MM.1S (cell line): ENCODE measurements around the gene CPA1.

Source experiments
- DNase-seq: peaks from one replicate; pipeline ENCODE4 v3.0.0-alpha.2; 2015
- H2AFZ ChIP-seq: fragments of 300-600 bp; sonication (generic); 2 replicates; pipeline ENCODE4 v1.6.0; 2016; ENCODE audit warnings: antibody characterized with exemption, low read length
- H3F3A ChIP-seq: fragments of 300-600 bp; sonication (generic); 2 replicates; pipeline ENCODE4 v1.6.1; 2016; ENCODE audit warnings: mild to moderate bottlenecking, antibody characterized with exemption, low read length, moderate library complexity, mixed read lengths; ENCODE audit not compliant: insufficient read depth
- H3K27ac ChIP-seq: fragments of 300-600 bp; sonication (generic); 2 replicates; pipeline ENCODE4 v1.5.1; 2016; ENCODE audit warnings: mild to moderate bottlenecking, low read length
- H3K27me3 ChIP-seq: fragments of 300-600 bp; sonication (generic); replicated peaks from 2 replicates; pipeline ENCODE4 v1.6.0; 2016; ENCODE audit warnings: low read length; ENCODE audit not compliant: insufficient read depth
- H3K36me3 ChIP-seq: fragments of 300-600 bp; sonication (generic); replicated peaks from 2 replicates; pipeline ENCODE4 v1.6.1; 2016; ENCODE audit warnings: mild to moderate bottlenecking, low read length, mixed read lengths; ENCODE audit not compliant: insufficient read depth
- H3K4me1 ChIP-seq: fragments of 300-600 bp; sonication (generic); 2 replicates; pipeline ENCODE4 v1.6.1; 2016; ENCODE audit warnings: low read length, mixed read lengths
- H3K4me2 ChIP-seq: fragments of 300-600 bp; sonication (generic); 2 replicates; pipeline ENCODE4 v1.6.0; 2016; ENCODE audit warnings: low read depth, low read length
- H3K4me3 ChIP-seq: fragments of 300-600 bp; sonication (generic); 2 replicates; pipeline ENCODE4 v1.5.1; 2016; ENCODE audit warnings: low read length, mixed read lengths
- H3K79me2 ChIP-seq: fragments of 300-600 bp; sonication (generic); 2 replicates; pipeline ENCODE4 v1.6.1; 2016; ENCODE audit warnings: mixed run types, low read length, mixed read lengths
- H3K9ac ChIP-seq: fragments of 300-600 bp; sonication (generic); 2 replicates; pipeline ENCODE4 v1.6.1; 2016; ENCODE audit warnings: low read length, mixed read lengths
- H3K9me2 ChIP-seq: fragments of 300-600 bp; sonication (generic); replicated peaks from 2 replicates; pipeline ENCODE4 v1.6.1; 2016; ENCODE audit warnings: mild to moderate bottlenecking, low read length, mixed read lengths; ENCODE audit not compliant: insufficient read depth
- H3K9me3 ChIP-seq: fragments of 300-600 bp; sonication (generic); replicated peaks from 2 replicates; pipeline ENCODE4 v1.6.1; 2016; ENCODE audit warnings: mild to moderate bottlenecking, low read length, mixed read lengths; ENCODE audit not compliant: insufficient read depth
- H4K20me1 ChIP-seq: fragments of 300-600 bp; sonication (generic); 2 replicates; pipeline ENCODE4 v1.6.1; 2016; ENCODE audit warnings: mild to moderate bottlenecking, low read length, moderate library complexity, mixed read lengths; ENCODE audit not compliant: insufficient read depth
- CTCF ChIP-seq: fragments of 300-600 bp; sonication (generic); IDR thresholded peaks from 2 replicates; pipeline ENCODE4 v1.5.1; 2016; ENCODE audit warnings: antibody characterized with exemption, low read length, mixed read lengths
- EZH2 ChIP-seq: fragments of 300-600 bp; sonication (generic); optimal IDR thresholded peaks from 2 replicates; pipeline ENCODE3; 2017; ENCODE audit warnings: low read depth, mild to moderate bottlenecking, antibody characterized with exemption, low read length, mixed read lengths
- EZH2phosphoT487 ChIP-seq: fragments of 300-600 bp; sonication (generic); IDR thresholded peaks from 2 replicates; pipeline ENCODE4 v1.6.1; 2018; ENCODE audit warnings: antibody characterized with exemption, low read length

Gene CPA1

GRCh38 chr7:130383187-130383980 is 3.1 kb downstream of the CPA1 start:
- no peaks in the 10 kb centered on the region for H3K9me3 ChIP-seq
- no peaks in the 10 kb centered on the region for H4K20me1 ChIP-seq
- no peak overlapping the region for H3K9ac ChIP-seq
- no peaks in the 10 kb centered on the region for H3K9me2 ChIP-seq
- H3K4me3 ChIP-seq: no peak overlapping the region
- DNase-seq: no peak
- H3K79me2 ChIP-seq: no peaks in the 10 kb centered on the region
- no peaks in the 10 kb centered on the region for H3F3A ChIP-seq
- no peak overlapping the region for H3K27ac ChIP-seq
- H2AFZ ChIP-seq: no peak overlapping the region
- H3K27me3 ChIP-seq: no peaks in the 10 kb centered on the region
- no peak overlapping the region for H3K4me2 ChIP-seq
- no peak for TF ChIP-seq EZH2
- no peak for TF ChIP-seq CTCF
- TF ChIP-seq EZH2phosphoT487: no peak
- H3K4me1 ChIP-seq: no peaks in the 10 kb centered on the region
- H3K36me3 ChIP-seq: no peaks in the 10 kb centered on the region

GRCh38 chr7:130384371-130384801 is 4.1 kb downstream of the CPA1 start:
- no peaks in the 10 kb centered on the region for H3K9me2 ChIP-seq
- H3F3A ChIP-seq: no peaks in the 10 kb centered on the region
- no peaks in the 10 kb centered on the region for H3K79me2 ChIP-seq
- no peaks in the 10 kb centered on the region for H3K9me3 ChIP-seq
- H3K27me3 ChIP-seq: no peaks in the 10 kb centered on the region
- no peak overlapping the region for H3K4me3 ChIP-seq
- no peak overlapping the region for H3K9ac ChIP-seq
- no peak overlapping the region for H3K27ac ChIP-seq
- H3K4me1 ChIP-seq: no peaks in the 10 kb centered on the region
- no peak overlapping the region for H3K4me2 ChIP-seq
- DNase-seq: no peak
- no peak overlapping the region for H2AFZ ChIP-seq
- no peaks in the 10 kb centered on the region for H3K36me3 ChIP-seq
- TF ChIP-seq EZH2phosphoT487 (no peak), EZH2 (no peak), CTCF (no peak)
- no peaks in the 10 kb centered on the region for H4K20me1 ChIP-seq

- no peak for DNase-seq
- Histone ChIP-seq H2AFZ (no peak overlapping the region), H3K9me2 (no peaks in the 10 kb centered on the region), H3K4me2 (no peak overlapping the region), H3K27ac (no peak overlapping the region), H3K27me3 (no peaks in the 10 kb centered on the region), H3K9ac (no peak overlapping the region), H4K20me1 (no peaks in the 10 kb centered on the region), H3K4me3 (no peak overlapping the region), H3K36me3 (no peaks in the 10 kb centered on the region), H3K9me3 (no peaks in the 10 kb centered on the region), H3K4me1 (no peaks in the 10 kb centered on the region), H3K79me2 (no peaks in the 10 kb centered on the region), H3F3A (no peaks in the 10 kb centered on the region)
- no peak for TF ChIP-seq EZH2phosphoT487
- no peak for TF ChIP-seq EZH2
- no peak for TF ChIP-seq CTCF
These were observed 4.7 kb downstream of the CPA1 start for GRCh38 chr7:130384841-130385599.
